Measurements from ENCODE around the gene CEP250. TPM values are rescaled to one million over a fixed set of nuclear protein-coding genes. Genes with fewer than 3 reads are reported as not detected.
"Not testable (repeated sequence)": the region's sequence is repeated elsewhere in the genome, so short reads cannot be mapped to it uniquely, and the experiment has no call there.

The CEP250 gene
- total RNA-seq, 1 experiment from 2014 or later = 21.8 TPM

GRCh38 chr20:35517767-35518166 lies 62.4 kb downstream of the CEP250 start:
- not testable (repeated sequence) for DNase-seq (ENCODE audit: extremely low read depth, low read depth)

GRCh38 chr20:35518955-35519354 lies 63.6 kb downstream of the CEP250 start:
- DNase-seq (ENCODE audit: extremely low read depth, low read depth) = no peak

- DNase-seq (ENCODE audit: extremely low read depth, low read depth) = no peak
These were observed 68.0 kb downstream of the CEP250 start for GRCh38 chr20:35523298-35523888.

GRCh38 chr20:35525639-35526038 lies 70.2 kb downstream of the CEP250 start:
- DNase-seq (ENCODE audit: extremely low read depth, low read depth) = no peak

- DNase-seq (ENCODE audit: extremely low read depth, low read depth) = no peak
These were observed 71.8 kb downstream of the CEP250 start for GRCh38 chr20:35527122-35527769.

- no peak for DNase-seq (ENCODE audit: extremely low read depth, low read depth)
These were observed 74.2 kb downstream of the CEP250 start, which contains the start of gene C20orf173 for GRCh38 chr20:35529552-35529951. TSS of gene C20orf173 (minus strand) at chr20:35529652. CDS start at chr20:35529373, 279 bp downstream.

GRCh38 chr20:35539756-35540212 lies 84.4 kb downstream of the CEP250 start:
- DNase-seq (ENCODE audit: extremely low read depth, low read depth) = no peak

- no peak for DNase-seq (ENCODE audit: extremely low read depth, low read depth)
These were observed 85.9 kb downstream of the CEP250 start for GRCh38 chr20:35541118-35541782.

- peak; percentile 95 for DNase-seq (ENCODE audit: extremely low read depth, low read depth)
These were observed 86.6 kb downstream of the CEP250 start, which contains the start of gene ERGIC3 for GRCh38 chr20:35541783-35542662. TSS of gene ERGIC3 (plus strand) at chr20:35542078. CDS start at chr20:35542098, 20 bp downstream.

GRCh38 chr20:35542990-35543389 lies 87.6 kb downstream of the CEP250 start:
- DNase-seq (ENCODE audit: extremely low read depth, low read depth) = no peak

- DNase-seq (ENCODE audit: extremely low read depth, low read depth) = no peak
These were observed 89.0 kb downstream of the CEP250 start for GRCh38 chr20:35544436-35544835.

- DNase-seq (ENCODE audit: extremely low read depth, low read depth) = not testable (repeated sequence)
These were observed 89.5 kb downstream of the CEP250 start for GRCh38 chr20:35544941-35545340.

GRCh38 chr20:35546127-35546526 lies 90.7 kb downstream of the CEP250 start:
- DNase-seq (ENCODE audit: extremely low read depth, low read depth) = no peak

- DNase-seq (ENCODE audit: extremely low read depth, low read depth) = no peak
These were observed 91.9 kb downstream of the CEP250 start for GRCh38 chr20:35547329-35547728.

- no peak for DNase-seq (ENCODE audit: extremely low read depth, low read depth)
These were observed 96.1 kb downstream of the CEP250 start for GRCh38 chr20:35551503-35551902.

GRCh38 chr20:35552914-35553313 lies 97.5 kb downstream of the CEP250 start:
- no peak for DNase-seq (ENCODE audit: extremely low read depth, low read depth)

- not testable (repeated sequence) for DNase-seq (ENCODE audit: extremely low read depth, low read depth)
These were observed 100.1 kb downstream of the CEP250 start for GRCh38 chr20:35555461-35555860.

GRCh38 chr20:35555951-35556645 lies 100.7 kb downstream of the CEP250 start:
- DNase-seq (ENCODE audit: extremely low read depth, low read depth) = no peak

- DNase-seq (ENCODE audit: extremely low read depth, low read depth) = no peak
These were observed 101.5 kb downstream of the CEP250 start for GRCh38 chr20:35556871-35557270.

GRCh38 chr20:35558451-35558850 lies 103.1 kb downstream of the CEP250 start:
- DNase-seq (ENCODE audit: extremely low read depth, low read depth) = no peak

Data from NCI-H460 (cell line).